Measurements from ENCODE around the gene M1AP.

Gene M1AP

DNA sequence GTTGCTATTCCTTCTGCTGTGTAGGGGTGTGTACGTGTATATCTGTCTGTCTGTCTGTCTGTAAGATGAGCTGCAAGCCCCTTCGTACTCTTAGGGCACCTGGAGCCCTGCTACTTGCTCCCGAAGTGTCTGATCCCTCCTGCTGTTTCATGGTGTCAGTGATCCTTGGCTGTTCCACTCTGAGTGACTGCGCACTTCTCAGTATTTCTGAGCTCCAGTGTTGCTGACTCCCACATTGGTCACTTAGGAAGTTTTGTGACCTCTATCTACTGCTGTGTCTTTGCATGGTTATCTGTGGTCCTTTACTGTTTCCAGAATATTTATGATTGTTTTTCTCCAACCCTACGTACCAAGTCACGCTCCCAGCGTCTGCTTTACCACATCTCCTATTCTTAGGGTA lies 22.1 kb upstream of the M1AP start:
- no peaks in the 10 kb centered on the region for H3K36me3 ChIP-seq (ENCODE audit: control insufficient read depth, low read length)
- no peaks in the 10 kb centered on the region for H3K9me2 ChIP-seq (replicated peaks; ENCODE audit: control insufficient read depth, low read length)
- no peak overlapping the region for H3K4me2 ChIP-seq (ENCODE audit: low read length)
- H3F3A ChIP-seq (ENCODE audit: control insufficient read depth, insufficient read depth) = no peaks in the 10 kb centered on the region
- no peak overlapping the region for H3K27ac ChIP-seq (ENCODE audit: low read depth, low read length)
- H3K27me3 ChIP-seq (ENCODE audit: control insufficient read depth, low read length) = no peaks in the 10 kb centered on the region
- no peak for TF ChIP-seq EZH2phosphoT487 (IDR thresholded peaks at IDR 0.05; ENCODE audit: borderline replicate concordance, low read length)
- TF ChIP-seq, protein P1, sequence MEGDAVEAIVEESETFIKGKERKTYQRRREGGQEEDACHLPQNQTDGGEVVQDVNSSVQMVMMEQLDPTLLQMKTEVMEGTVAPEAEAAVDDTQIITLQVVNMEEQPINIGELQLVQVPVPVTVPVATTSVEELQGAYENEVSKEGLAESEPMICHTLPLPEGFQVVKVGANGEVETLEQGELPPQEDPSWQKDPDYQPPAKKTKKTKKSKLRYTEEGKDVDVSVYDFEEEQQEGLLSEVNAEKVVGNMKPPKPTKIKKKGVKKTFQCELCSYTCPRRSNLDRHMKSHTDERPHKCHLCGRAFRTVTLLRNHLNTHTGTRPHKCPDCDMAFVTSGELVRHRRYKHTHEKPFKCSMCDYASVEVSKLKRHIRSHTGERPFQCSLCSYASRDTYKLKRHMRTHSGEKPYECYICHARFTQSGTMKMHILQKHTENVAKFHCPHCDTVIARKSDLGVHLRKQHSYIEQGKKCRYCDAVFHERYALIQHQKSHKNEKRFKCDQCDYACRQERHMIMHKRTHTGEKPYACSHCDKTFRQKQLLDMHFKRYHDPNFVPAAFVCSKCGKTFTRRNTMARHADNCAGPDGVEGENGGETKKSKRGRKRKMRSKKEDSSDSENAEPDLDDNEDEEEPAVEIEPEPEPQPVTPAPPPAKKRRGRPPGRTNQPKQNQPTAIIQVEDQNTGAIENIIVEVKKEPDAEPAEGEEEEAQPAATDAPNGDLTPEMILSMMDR (IDR thresholded peaks at IDR 0.05; ENCODE audit: low read depth, low read length, poor library complexity, severe bottlenecking) = no peak
- no peaks in the 10 kb centered on the region for H3K4me1 ChIP-seq (ENCODE audit: control insufficient read depth, low read length)
- no peaks in the 10 kb centered on the region for H4K20me1 ChIP-seq (ENCODE audit: control insufficient read depth, insufficient read depth, low read depth, low read length)
- H3K79me2 ChIP-seq (ENCODE audit: control insufficient read depth, low read length) = no peaks in the 10 kb centered on the region
- H3K9me3 ChIP-seq (ENCODE audit: control insufficient read depth, insufficient read depth, low read length) = no peaks in the 10 kb centered on the region
- no peak overlapping the region for H3K4me3 ChIP-seq (ENCODE audit: low read length)

DNA sequence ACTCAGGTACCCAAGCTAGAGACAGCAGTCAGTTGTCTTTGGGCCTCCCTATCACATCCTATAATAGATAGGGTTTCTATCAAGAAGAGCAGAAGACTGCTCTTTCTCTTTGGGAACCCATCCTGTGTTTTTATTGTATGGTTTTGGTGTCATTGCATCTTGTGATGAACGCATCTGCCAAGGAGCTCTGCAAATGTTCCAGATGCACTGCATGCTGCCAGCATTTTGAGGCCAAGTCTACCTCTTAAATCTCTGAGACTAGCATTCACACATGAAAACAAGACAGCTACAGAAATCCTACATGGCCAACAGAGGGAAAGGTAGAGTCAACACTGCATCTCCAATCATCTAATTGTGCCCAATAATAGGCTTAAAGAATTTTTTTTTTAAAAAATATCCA lies 20.0 kb upstream of the M1AP start:
- no peaks in the 10 kb centered on the region for H4K20me1 ChIP-seq (ENCODE audit: control insufficient read depth, insufficient read depth, low read depth, low read length)
- TF ChIP-seq, protein P1 (IDR thresholded peaks at IDR 0.05; ENCODE audit: low read depth, low read length, poor library complexity, severe bottlenecking) = no peak
- TF ChIP-seq EZH2phosphoT487 (IDR thresholded peaks at IDR 0.05; ENCODE audit: borderline replicate concordance, low read length) = no peak
- H3K27me3 ChIP-seq (ENCODE audit: control insufficient read depth, low read length) = no peaks in the 10 kb centered on the region
- no peaks in the 10 kb centered on the region for H3K9me2 ChIP-seq (replicated peaks; ENCODE audit: control insufficient read depth, low read length)
- H3K4me1 ChIP-seq (ENCODE audit: control insufficient read depth, low read length) = no peaks in the 10 kb centered on the region
- no peaks in the 10 kb centered on the region for H3K79me2 ChIP-seq (ENCODE audit: control insufficient read depth, low read length)
- no peak overlapping the region for H3K4me3 ChIP-seq (ENCODE audit: low read length)
- H3K9me3 ChIP-seq (ENCODE audit: control insufficient read depth, insufficient read depth, low read length) = no peaks in the 10 kb centered on the region
- H3K4me2 ChIP-seq (ENCODE audit: low read length) = no peak overlapping the region
- H3F3A ChIP-seq (ENCODE audit: control insufficient read depth, insufficient read depth) = no peaks in the 10 kb centered on the region
- no peaks in the 10 kb centered on the region for H3K36me3 ChIP-seq (ENCODE audit: control insufficient read depth, low read length)
- H3K27ac ChIP-seq (ENCODE audit: low read depth, low read length) = no peak overlapping the region

DNA sequence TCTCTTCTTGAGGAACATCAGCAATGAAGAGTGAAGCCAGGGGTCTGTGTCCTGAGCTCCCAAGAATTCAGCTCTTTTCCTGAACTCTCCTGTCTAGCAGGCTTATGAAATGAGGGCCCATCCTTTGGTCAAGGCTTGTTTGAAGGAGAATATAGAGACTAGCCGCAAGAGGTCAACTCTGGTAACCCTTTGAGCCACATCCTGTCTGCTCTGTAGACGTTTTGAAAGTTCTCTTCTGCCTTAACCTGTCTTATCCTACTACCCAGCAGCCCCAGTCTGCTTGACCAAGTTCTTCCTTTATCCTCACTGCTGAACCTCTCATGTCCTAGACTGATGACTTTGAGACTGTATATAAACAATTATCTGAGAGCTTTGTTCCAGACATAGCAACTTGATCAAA lies 11.3 kb upstream of the M1AP start:
- Histone ChIP-seq H3K27ac (ENCODE audit: low read depth, low read length) (no peak overlapping the region), H3K9me3 (ENCODE audit: control insufficient read depth, insufficient read depth, low read length) (no peaks in the 10 kb centered on the region), H3K79me2 (ENCODE audit: control insufficient read depth, low read length) (no peaks in the 10 kb centered on the region), H3K27me3 (ENCODE audit: control insufficient read depth, low read length) (peaks cover 7% of the 10 kb centered on the region), H3K4me1 (ENCODE audit: control insufficient read depth, low read length) (peaks cover 5% of the 10 kb centered on the region; the same call in 1 of the 2 replicates), H3F3A (ENCODE audit: control insufficient read depth, insufficient read depth) (no peaks in the 10 kb centered on the region), H3K9me2 (replicated peaks; ENCODE audit: control insufficient read depth, low read length) (no peaks in the 10 kb centered on the region), H3K4me3 (ENCODE audit: low read length) (no peak overlapping the region), H3K4me2 (ENCODE audit: low read length) (no peak overlapping the region), H3K36me3 (ENCODE audit: control insufficient read depth, low read length) (no peaks in the 10 kb centered on the region), H4K20me1 (ENCODE audit: control insufficient read depth, insufficient read depth, low read depth, low read length) (no peaks in the 10 kb centered on the region)
- TF ChIP-seq EZH2phosphoT487 (IDR thresholded peaks at IDR 0.05; ENCODE audit: borderline replicate concordance, low read length) = no peak
- TF ChIP-seq, protein P1 (IDR thresholded peaks at IDR 0.05; ENCODE audit: low read depth, low read length, poor library complexity, severe bottlenecking) = no peak

DNA sequence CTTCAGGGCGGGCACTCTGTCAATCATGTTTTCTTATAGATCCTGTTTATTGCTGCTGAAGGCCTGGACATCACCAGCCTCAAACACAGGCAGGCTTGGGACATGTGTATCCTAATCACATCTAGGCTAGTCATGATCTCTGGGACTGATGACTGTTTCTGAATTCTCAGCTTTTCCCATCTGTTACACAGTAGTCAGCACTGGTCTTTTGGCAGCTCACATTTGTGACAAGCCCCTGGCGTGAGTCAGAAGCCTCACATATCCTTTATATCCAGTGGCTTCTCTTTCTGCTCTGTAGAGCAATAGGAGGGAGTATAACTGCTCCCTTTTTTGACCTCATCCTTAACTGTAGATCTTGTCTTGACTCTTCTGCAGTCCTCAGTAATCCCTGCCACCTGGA lies 10.4 kb upstream of the M1AP start:
- H3K9me3 ChIP-seq (ENCODE audit: control insufficient read depth, insufficient read depth, low read length) = no peaks in the 10 kb centered on the region
- H3K27me3 ChIP-seq (ENCODE audit: control insufficient read depth, low read length) = peaks cover 7% of the 10 kb centered on the region
- no peaks in the 10 kb centered on the region for H3F3A ChIP-seq (ENCODE audit: control insufficient read depth, insufficient read depth)
- no peak overlapping the region for H3K4me3 ChIP-seq (ENCODE audit: low read length)
- no peaks in the 10 kb centered on the region for H3K9me2 ChIP-seq (replicated peaks; ENCODE audit: control insufficient read depth, low read length)
- H3K79me2 ChIP-seq (ENCODE audit: control insufficient read depth, low read length) = no peaks in the 10 kb centered on the region
- no peaks in the 10 kb centered on the region for H3K36me3 ChIP-seq (ENCODE audit: control insufficient read depth, low read length)
- no peak for TF ChIP-seq EZH2phosphoT487 (IDR thresholded peaks at IDR 0.05; ENCODE audit: borderline replicate concordance, low read length)
- peaks cover 8% of the 10 kb centered on the region for H3K4me1 ChIP-seq (ENCODE audit: control insufficient read depth, low read length)
- no peak overlapping the region for H3K27ac ChIP-seq (ENCODE audit: low read depth, low read length)
- no peak overlapping the region for H3K4me2 ChIP-seq (ENCODE audit: low read length)
- H4K20me1 ChIP-seq (ENCODE audit: control insufficient read depth, insufficient read depth, low read depth, low read length) = no peaks in the 10 kb centered on the region
